Measurements from ENCODE around the gene ACACB.

The ACACB gene

GRCh38 chr12:109279525-109279924 is 163.1 kb downstream of the ACACB start:
- no peak for DNase-seq (ENCODE audit: low read depth, low spot score)
- H3K4me3 ChIP-seq, result no peak overlapping the region
- H3K36me3 ChIP-seq (ENCODE audit: insufficient read depth, low read length), result no peaks in the 10 kb centered on the region
- H3K9me3 ChIP-seq (ENCODE audit: low read depth, low read length), result no peaks in the 10 kb centered on the region
- no peak for TF ChIP-seq EZH2 (IDR thresholded peaks at IDR 0.05)
- TF ChIP-seq FOXP2 (optimal IDR thresholded peaks at IDR 0.05; ENCODE audit: control extremely low read depth, extremely low read length, insufficient read depth), result no peak
- TF ChIP-seq POLR2AphosphoS5 (IDR thresholded peaks at IDR 0.05; ENCODE audit: borderline replicate concordance, low read depth, low read length), result no peak
- H3K9ac ChIP-seq (ENCODE audit: insufficient read length), result no peak overlapping the region
- no peak overlapping the region for H3K27ac ChIP-seq

GRCh38 chr12:109281452-109281851 is 165.1 kb downstream of the ACACB start:
- Histone ChIP-seq H3K27ac (no peak overlapping the region), H3K36me3 (ENCODE audit: insufficient read depth, low read length) (no peaks in the 10 kb centered on the region), H3K9ac (ENCODE audit: insufficient read length) (no peak overlapping the region), H3K4me3 (no peak overlapping the region), H3K9me3 (ENCODE audit: low read depth, low read length) (no peaks in the 10 kb centered on the region)
- DNase-seq (ENCODE audit: low read depth, low spot score), result no peak
- TF ChIP-seq POLR2AphosphoS5 (IDR thresholded peaks at IDR 0.05; ENCODE audit: borderline replicate concordance, low read depth, low read length), result no peak
- no peak for TF ChIP-seq FOXP2 (optimal IDR thresholded peaks at IDR 0.05; ENCODE audit: control extremely low read depth, extremely low read length, insufficient read depth)
- no peak for TF ChIP-seq EZH2 (IDR thresholded peaks at IDR 0.05)

- H3K4me3 ChIP-seq, result no peak overlapping the region
- H3K9ac ChIP-seq (ENCODE audit: insufficient read length), result no peak overlapping the region
- no peak for DNase-seq (ENCODE audit: low read depth, low spot score)
- H3K27ac ChIP-seq, result no peak overlapping the region
- no peaks in the 10 kb centered on the region for H3K9me3 ChIP-seq (ENCODE audit: low read depth, low read length)
- no peak for TF ChIP-seq POLR2AphosphoS5 (IDR thresholded peaks at IDR 0.05; ENCODE audit: borderline replicate concordance, low read depth, low read length)
- TF ChIP-seq EZH2 (IDR thresholded peaks at IDR 0.05), result no peak
- TF ChIP-seq FOXP2 (optimal IDR thresholded peaks at IDR 0.05; ENCODE audit: control extremely low read depth, extremely low read length, insufficient read depth), result no peak
- no peaks in the 10 kb centered on the region for H3K36me3 ChIP-seq (ENCODE audit: insufficient read depth, low read length)
These were observed 168.0 kb downstream of the ACACB start for GRCh38 chr12:109284392-109284791.

- no peak overlapping the region for H3K4me3 ChIP-seq
- H3K27ac ChIP-seq, result no peak overlapping the region
- no peaks in the 10 kb centered on the region for H3K9me3 ChIP-seq (ENCODE audit: low read depth, low read length)
- H3K36me3 ChIP-seq (ENCODE audit: insufficient read depth, low read length), result no peaks in the 10 kb centered on the region
- no peak overlapping the region for H3K9ac ChIP-seq (ENCODE audit: insufficient read length)
- DNase-seq (ENCODE audit: low read depth, low spot score), result no peak
- TF ChIP-seq POLR2AphosphoS5 (IDR thresholded peaks at IDR 0.05; ENCODE audit: borderline replicate concordance, low read depth, low read length) (no peak), EZH2 (IDR thresholded peaks at IDR 0.05) (no peak), FOXP2 (optimal IDR thresholded peaks at IDR 0.05; ENCODE audit: control extremely low read depth, extremely low read length, insufficient read depth) (no peak)
These were observed 169.9 kb downstream of the ACACB start for GRCh38 chr12:109286252-109286651.

- DNase-seq (ENCODE audit: low read depth, low spot score), result no peak
- no peak overlapping the region for H3K4me3 ChIP-seq
- no peaks in the 10 kb centered on the region for H3K36me3 ChIP-seq (ENCODE audit: insufficient read depth, low read length)
- H3K27ac ChIP-seq, result no peak overlapping the region
- H3K9me3 ChIP-seq (ENCODE audit: low read depth, low read length), result no peaks in the 10 kb centered on the region
- H3K9ac ChIP-seq (ENCODE audit: insufficient read length), result no peak overlapping the region
- TF ChIP-seq POLR2AphosphoS5 (IDR thresholded peaks at IDR 0.05; ENCODE audit: borderline replicate concordance, low read depth, low read length), result no peak
These were observed 170.3 kb downstream of the ACACB start for GRCh38 chr12:109286652-109287051.

- Histone ChIP-seq H3K36me3 (ENCODE audit: insufficient read depth, low read length) (no peaks in the 10 kb centered on the region), H3K27ac (no peak overlapping the region), H3K4me3 (no peak overlapping the region), H3K9me3 (ENCODE audit: low read depth, low read length) (no peaks in the 10 kb centered on the region), H3K9ac (ENCODE audit: insufficient read length) (no peak overlapping the region)
- TF ChIP-seq EZH2 (IDR thresholded peaks at IDR 0.05) (no peak), FOXP2 (optimal IDR thresholded peaks at IDR 0.05; ENCODE audit: control extremely low read depth, extremely low read length, insufficient read depth) (no peak), POLR2AphosphoS5 (IDR thresholded peaks at IDR 0.05; ENCODE audit: borderline replicate concordance, low read depth, low read length) (no peak)
- no peak for DNase-seq (ENCODE audit: low read depth, low spot score)
These were observed 170.8 kb downstream of the ACACB start for GRCh38 chr12:109287181-109287580.

GRCh38 chr12:109287811-109288469 is 171.6 kb downstream of the ACACB start:
- no peaks in the 10 kb centered on the region for H3K36me3 ChIP-seq (ENCODE audit: insufficient read depth, low read length)
- H3K27ac ChIP-seq, result no peak overlapping the region
- H3K9me3 ChIP-seq (ENCODE audit: low read depth, low read length), result no peaks in the 10 kb centered on the region
- TF ChIP-seq POLR2AphosphoS5 (IDR thresholded peaks at IDR 0.05; ENCODE audit: borderline replicate concordance, low read depth, low read length) (no peak), FOXP2 (optimal IDR thresholded peaks at IDR 0.05; ENCODE audit: control extremely low read depth, extremely low read length, insufficient read depth) (no peak), EZH2 (IDR thresholded peaks at IDR 0.05) (no peak)
- DNase-seq (ENCODE audit: low read depth, low spot score), result no peak
- no peak overlapping the region for H3K9ac ChIP-seq (ENCODE audit: insufficient read length)
- no peak overlapping the region for H3K4me3 ChIP-seq

- H3K9me3 ChIP-seq (ENCODE audit: low read depth, low read length), result no peaks in the 10 kb centered on the region
- TF ChIP-seq POLR2AphosphoS5 (IDR thresholded peaks at IDR 0.05; ENCODE audit: borderline replicate concordance, low read depth, low read length) (no peak), EZH2 (IDR thresholded peaks at IDR 0.05) (no peak), FOXP2 (optimal IDR thresholded peaks at IDR 0.05; ENCODE audit: control extremely low read depth, extremely low read length, insufficient read depth) (no peak)
- H3K27ac ChIP-seq, result no peak overlapping the region
- H3K36me3 ChIP-seq (ENCODE audit: insufficient read depth, low read length), result no peaks in the 10 kb centered on the region
- DNase-seq (ENCODE audit: low read depth, low spot score), result no peak
- no peak overlapping the region for H3K9ac ChIP-seq (ENCODE audit: insufficient read length)
- H3K4me3 ChIP-seq, result no peak overlapping the region
These were observed 172.2 kb downstream of the ACACB start for GRCh38 chr12:109288571-109288970.

GRCh38 chr12:109289004-109289403 is 172.6 kb downstream of the ACACB start:
- TF ChIP-seq POLR2AphosphoS5 (IDR thresholded peaks at IDR 0.05; ENCODE audit: borderline replicate concordance, low read depth, low read length) (no peak), EZH2 (IDR thresholded peaks at IDR 0.05) (no peak)
- no peak overlapping the region for H3K9ac ChIP-seq (ENCODE audit: insufficient read length)

More at GRCh38 chr12:109289004-109289403, 172.6 kb downstream of the ACACB start:
- no peak for DNase-seq (ENCODE audit: low read depth, low spot score)
- Histone ChIP-seq H3K9me3 (ENCODE audit: low read depth, low read length) (no peaks in the 10 kb centered on the region), H3K27ac (no peak overlapping the region), H3K4me3 (no peak overlapping the region), H3K36me3 (ENCODE audit: insufficient read depth, low read length) (no peaks in the 10 kb centered on the region)
